ENCODE data around the gene OR1Q1.
"Not testable (repeated sequence)": the region's sequence is repeated elsewhere in the genome, so short reads cannot be mapped to it uniquely, and the experiment has no call there.

The OR1Q1 gene

GRCh38 chr9:122614362-122614761, at the start of gene OR1Q1:
Gene OR1Q1 (plus strand): TSS chr9:122614738. CDS start chr9:122614738, 0 bp downstream.
- DNase-seq, result no peak

GRCh38 chr9:122567901-122568300, 46.6 kb upstream of the OR1Q1 start:
- no peak for DNase-seq

GRCh38 chr9:122572456-122572855, 42.1 kb upstream of the OR1Q1 start:
- DNase-seq, result no peak

GRCh38 chr9:122579874-122580273, 34.7 kb upstream of the OR1Q1 start:
- no peak for DNase-seq

GRCh38 chr9:122580360-122580759, 34.2 kb upstream of the OR1Q1 start:
- DNase-seq, result no peak

- not testable (repeated sequence) for DNase-seq
These were observed 31.3 kb upstream of the OR1Q1 start, which contains the start of gene OR1L8 for GRCh38 chr9:122583284-122583683. Gene OR1L8 (minus strand): TSS chr9:122583384. CDS start chr9:122568477, 14,907 bp downstream.

- no peak for DNase-seq
These were observed 8.8 kb upstream of the OR1Q1 start for GRCh38 chr9:122605691-122606090.

- DNase-seq, result no peak
These were observed 8.0 kb upstream of the OR1Q1 start for GRCh38 chr9:122606587-122606986.

- no peak for DNase-seq
These were observed 4.7 kb upstream of the OR1Q1 start for GRCh38 chr9:122609804-122610203.

- DNase-seq, result no peak
These were observed 5.5 kb downstream of the OR1Q1 start for GRCh38 chr9:122619996-122620395.

GRCh38 chr9:122642226-122642625, 27.7 kb downstream of the OR1Q1 start:
- no peak for DNase-seq

GRCh38 chr9:122656378-122656777, 41.8 kb downstream of the OR1Q1 start:
- DNase-seq, result no peak

GRCh38 chr9:122657527-122657926, 43.0 kb downstream of the OR1Q1 start, which contains the start of gene OR1B1:
Gene OR1B1 (minus strand): TSS chr9:122657627.
- no peak for DNase-seq

- no peak for DNase-seq
These were observed 46.9 kb downstream of the OR1Q1 start, which contains the start of gene OR1L1 for GRCh38 chr9:122661416-122661815. Gene OR1L1 (plus strand): TSS chr9:122661716. CDS start chr9:122661716, 0 bp downstream.

All from NCI-H69 (cell line).